Prostate gland (tissue), 2 donors: ENCODE results near the gene ZNF385A. TPM values are rescaled to one million over a fixed set of nuclear protein-coding genes. Genes with fewer than 3 reads are reported as not detected.

ENCODE experiments used
- DNase-seq: peaks from one replicate; pipeline ENCODE4 v3.0.0-alpha.2; 2019; ENCODE audit warnings: low spot score
- H3K27ac ChIP-seq, 2 donors: fragments of 200-600 bp; sonication (generic); 2 replicates each; pipeline ENCODE4 v1.5.1; 2017 to 2019
- H3K27me3 ChIP-seq: fragments of 200-600 bp; sonication (generic); replicated peaks from 2 replicates; pipeline ENCODE4 v1.5.1; 2019; ENCODE audit not compliant: insufficient read depth
- H3K36me3 ChIP-seq, 2 donors: fragments of 200-600 bp; sonication (generic); 1 replicate in 1 of 2; 2 replicates in 1 of 2; pipeline versions ENCODE4 v1.5.1 to v1.8.1; 2017 to 2019
- H3K4me1 ChIP-seq: fragments of 200-600 bp; sonication (generic); replicated peaks from 2 replicates; pipeline ENCODE4 v1.5.1; 2019
- H3K4me3 ChIP-seq, 2 donors: fragments of 200-600 bp; sonication (generic); 2 replicates each; pipeline ENCODE4 v1.5.1; 2017 to 2019
- H3K9me3 ChIP-seq: fragments of 200-600 bp; sonication (generic); 2 replicates; pipeline ENCODE4 v1.5.1; 2017
- POLR2A ChIP-seq: fragments of 450-650 bp; IDR thresholded peaks from one replicate; pipeline ENCODE4 v1.6.1; 2016; ENCODE audit warnings: antibody characterized with exemption, mild to moderate bottlenecking
- POLR2AphosphoS5 ChIP-seq: sonication (generic); formaldehyde crosslinking; IDR thresholded peaks from one replicate; pipeline ENCODE4 v1.6.1; 2017; ENCODE audit warnings: antibody characterized with exemption
- WGBS: methylation state at CpG from one replicate; pipeline ENCODE4 v1.1.5; 2018; 5-methylcytosine and 5-hydroxymethylcytosine counted together
- intact Hi-C: fragments of 100-400 bp; cut with DNase I; formaldehyde crosslinking; loops from one replicate; pipeline ENCODE4 v1.14.2; 2022
- total RNA-seq, 2 donors: library from RNA; depleted of rRNA; stranded (reverse); fragments of >200 nt; gene quantifications; one replicate each; pipeline ENCODE4 v1.1.0, GENCODE V29; 2016
- TF ChIP-seq, protein P1 (sequence below), 4 experiments: fragments of 200-600 bp in 2 of 4; fragments of 450-650 bp in 2 of 4; sonication (generic) in 2 of 4; IDR thresholded peaks; 1 replicate in 3 of 4; 2 replicates in 1 of 4; pipeline ENCODE4 v1.5.1; 2016 to 2019; ENCODE audit warnings: antibody characterized with exemption in 4 of 4, mild to moderate bottlenecking in 2 of 4, moderate library complexity in 2 of 4

Gene ZNF385A
- total RNA-seq, 2 donors from 2014 or later, result 29.4 to 42.4 TPM

DNA sequence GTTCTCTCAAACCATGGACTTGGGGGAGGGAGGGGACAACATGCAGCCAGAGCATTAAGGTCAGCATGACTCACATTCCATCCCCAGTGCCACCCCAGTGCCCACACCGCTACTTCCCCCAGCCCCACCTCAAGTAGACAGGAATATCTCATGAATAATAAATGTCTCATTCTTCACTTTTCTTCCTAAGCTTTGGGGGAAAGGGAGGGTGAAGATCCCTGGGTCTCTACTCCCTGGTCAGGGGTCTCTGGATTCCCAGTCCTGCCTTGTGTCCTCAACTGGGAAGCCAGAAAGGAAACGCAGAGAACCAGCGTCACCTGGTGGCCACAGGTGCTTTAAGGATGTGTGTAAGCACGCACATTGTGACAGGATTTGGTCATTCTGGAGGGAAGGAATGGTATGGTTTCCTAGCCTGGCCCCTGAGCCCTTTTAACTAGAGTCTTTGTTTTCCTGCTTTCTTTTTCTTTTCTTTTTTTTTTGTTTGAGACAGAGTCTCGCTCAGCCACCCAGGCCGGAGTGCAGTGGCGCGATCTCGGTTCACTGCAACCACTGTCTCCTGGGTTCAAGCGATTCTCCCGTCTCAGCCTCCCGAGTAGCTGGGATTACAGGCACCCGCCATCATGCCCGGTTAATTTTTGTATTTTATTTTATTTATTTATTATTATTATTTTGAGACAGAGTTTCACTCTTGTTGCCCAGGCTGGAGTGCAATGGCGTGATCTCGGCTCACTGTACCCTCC lies 23.6 kb downstream of the ZNF385A start:
- Histone ChIP-seq H3K27me3 (no peaks in the 10 kb centered on the region), H3K9me3 (no peaks in the 10 kb centered on the region), H3K27ac (no peak overlapping the region), H3K4me1 (no peaks in the 10 kb centered on the region), H3K4me3 (no peak overlapping the region), H3K36me3 (no peaks in the 10 kb centered on the region)
- TF ChIP-seq, protein P1, sequence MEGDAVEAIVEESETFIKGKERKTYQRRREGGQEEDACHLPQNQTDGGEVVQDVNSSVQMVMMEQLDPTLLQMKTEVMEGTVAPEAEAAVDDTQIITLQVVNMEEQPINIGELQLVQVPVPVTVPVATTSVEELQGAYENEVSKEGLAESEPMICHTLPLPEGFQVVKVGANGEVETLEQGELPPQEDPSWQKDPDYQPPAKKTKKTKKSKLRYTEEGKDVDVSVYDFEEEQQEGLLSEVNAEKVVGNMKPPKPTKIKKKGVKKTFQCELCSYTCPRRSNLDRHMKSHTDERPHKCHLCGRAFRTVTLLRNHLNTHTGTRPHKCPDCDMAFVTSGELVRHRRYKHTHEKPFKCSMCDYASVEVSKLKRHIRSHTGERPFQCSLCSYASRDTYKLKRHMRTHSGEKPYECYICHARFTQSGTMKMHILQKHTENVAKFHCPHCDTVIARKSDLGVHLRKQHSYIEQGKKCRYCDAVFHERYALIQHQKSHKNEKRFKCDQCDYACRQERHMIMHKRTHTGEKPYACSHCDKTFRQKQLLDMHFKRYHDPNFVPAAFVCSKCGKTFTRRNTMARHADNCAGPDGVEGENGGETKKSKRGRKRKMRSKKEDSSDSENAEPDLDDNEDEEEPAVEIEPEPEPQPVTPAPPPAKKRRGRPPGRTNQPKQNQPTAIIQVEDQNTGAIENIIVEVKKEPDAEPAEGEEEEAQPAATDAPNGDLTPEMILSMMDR (IDR thresholded peaks at IDR 0.05), result peak; percentile 66 to 90 (median 78)
- TF ChIP-seq POLR2A, result no peak
- peak; percentile 50 for TF ChIP-seq POLR2AphosphoS5
- 67% methylated on average over 16 of the region's 16 CpGs for WGBS
- intact Hi-C loops, result loop anchor here (5.0 kb wide), 1 partner anchor 34 kb away; the partner anchor contains the start of gene COPZ1
- DNase-seq, result peak; percentile 70

DNA sequence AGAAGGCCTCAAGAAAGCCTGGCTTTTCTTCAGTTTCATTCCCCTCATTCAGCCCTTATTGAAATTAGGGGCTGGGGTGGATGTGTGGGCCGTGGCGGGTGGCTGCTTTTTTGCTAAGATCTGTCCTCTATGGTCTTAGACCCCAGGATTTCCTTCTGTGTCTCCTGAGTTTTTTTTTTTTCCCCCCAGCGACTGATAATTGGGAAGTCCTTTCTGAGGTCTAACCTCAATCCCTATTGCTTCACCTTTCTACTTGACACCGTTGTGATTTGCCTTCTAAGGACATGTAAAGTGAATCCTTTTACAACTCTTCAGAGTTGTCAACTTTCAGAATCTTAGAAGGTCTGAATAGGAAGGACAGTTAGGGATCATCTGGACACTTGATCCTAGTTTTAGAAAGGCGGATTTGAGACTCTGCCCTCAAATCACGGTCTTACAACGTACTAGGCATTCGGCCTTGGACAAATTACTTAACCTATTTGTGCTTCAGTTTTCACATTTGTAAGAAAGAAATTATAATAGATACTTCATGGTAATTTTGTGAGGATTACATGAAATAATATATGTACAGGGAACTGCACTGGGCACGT lies 24.7 kb downstream of the ZNF385A start:
- H3K27me3 ChIP-seq, result no peaks in the 10 kb centered on the region
- no peak for DNase-seq
- no peaks in the 10 kb centered on the region for H3K9me3 ChIP-seq
- no peaks in the 10 kb centered on the region for H3K36me3 ChIP-seq
- WGBS, result 56% methylated on average over 9 of the region's 9 CpGs
- TF ChIP-seq POLR2A (no peak), POLR2AphosphoS5 (no peak)
- TF ChIP-seq, protein P1 (IDR thresholded peaks at IDR 0.05), result no peak
- peak overlapping the region; percentile 40 to 53 for H3K4me3 ChIP-seq
- intact Hi-C loops, result loop anchor here (5.0 kb wide), 2 partner anchors 33 to 78 kb away; partner anchors contain the start of genes CBX5, COPZ1 and HNRNPA1
- H3K27ac ChIP-seq, result peak overlapping the region; percentile 78 to 88
- H3K4me1 ChIP-seq, result no peaks in the 10 kb centered on the region

DNA sequence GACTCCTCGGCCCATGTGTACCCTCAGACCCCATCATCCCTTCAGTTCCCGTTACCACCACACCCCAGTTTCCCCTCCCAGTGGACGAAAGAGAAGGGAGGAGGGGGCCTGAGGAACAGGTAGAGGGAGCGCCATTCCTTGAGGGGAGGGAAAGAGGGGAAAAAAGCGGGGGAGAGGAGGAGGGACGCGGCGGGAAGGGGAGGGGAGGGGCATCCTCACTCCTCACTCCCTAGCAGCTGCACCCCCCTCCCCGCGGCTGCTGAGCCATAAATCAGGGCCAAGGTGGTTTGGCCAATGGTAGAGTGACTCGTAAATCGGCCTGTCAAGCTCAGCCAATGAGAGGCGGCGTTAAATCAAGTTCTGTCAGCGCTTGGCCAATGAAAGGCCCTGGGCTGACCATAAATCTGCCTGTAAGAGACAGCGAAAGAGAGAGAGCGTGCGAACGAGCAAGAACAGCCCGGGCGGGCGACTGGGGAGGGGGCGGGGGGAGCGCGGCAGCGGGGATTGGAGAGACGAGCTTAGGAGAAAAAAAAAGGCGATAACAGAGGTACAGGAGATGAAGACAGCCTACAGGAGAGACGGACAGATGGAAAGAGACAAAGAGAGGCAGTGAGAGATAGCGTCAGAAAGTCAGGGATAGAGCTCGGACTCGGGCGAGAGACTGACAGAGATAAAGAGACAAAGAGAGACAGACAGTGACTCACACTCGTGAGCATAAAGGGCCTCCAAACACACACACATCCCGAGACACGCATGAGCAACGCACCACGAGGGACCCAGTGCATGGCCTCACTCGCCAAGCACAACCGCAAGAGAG lies 25.4 kb downstream of the ZNF385A start:
- H3K36me3 ChIP-seq, result no peaks in the 10 kb centered on the region
- no peaks in the 10 kb centered on the region for H3K27me3 ChIP-seq
- 2% methylated on average over 40 of the region's 40 CpGs for WGBS
- H3K9me3 ChIP-seq, result no peaks in the 10 kb centered on the region
- peak; percentile 96 for DNase-seq
- intact Hi-C loops, result loop anchor here (5.0 kb wide), 1 partner anchor 77 kb away; the partner anchor contains the start of genes CBX5 and HNRNPA1
- TF ChIP-seq, protein P1 (IDR thresholded peaks at IDR 0.05), result peak in 2 of 4 experiments; percentile 3 to 9
- peak; percentile 94 for TF ChIP-seq POLR2AphosphoS5
- TF ChIP-seq POLR2A, result peak; percentile 32
- peak overlapping the region; percentile 78 to 88 for H3K27ac ChIP-seq
- peak overlapping the region; percentile 40 to 53 for H3K4me3 ChIP-seq
- no peaks in the 10 kb centered on the region for H3K4me1 ChIP-seq

DNA sequence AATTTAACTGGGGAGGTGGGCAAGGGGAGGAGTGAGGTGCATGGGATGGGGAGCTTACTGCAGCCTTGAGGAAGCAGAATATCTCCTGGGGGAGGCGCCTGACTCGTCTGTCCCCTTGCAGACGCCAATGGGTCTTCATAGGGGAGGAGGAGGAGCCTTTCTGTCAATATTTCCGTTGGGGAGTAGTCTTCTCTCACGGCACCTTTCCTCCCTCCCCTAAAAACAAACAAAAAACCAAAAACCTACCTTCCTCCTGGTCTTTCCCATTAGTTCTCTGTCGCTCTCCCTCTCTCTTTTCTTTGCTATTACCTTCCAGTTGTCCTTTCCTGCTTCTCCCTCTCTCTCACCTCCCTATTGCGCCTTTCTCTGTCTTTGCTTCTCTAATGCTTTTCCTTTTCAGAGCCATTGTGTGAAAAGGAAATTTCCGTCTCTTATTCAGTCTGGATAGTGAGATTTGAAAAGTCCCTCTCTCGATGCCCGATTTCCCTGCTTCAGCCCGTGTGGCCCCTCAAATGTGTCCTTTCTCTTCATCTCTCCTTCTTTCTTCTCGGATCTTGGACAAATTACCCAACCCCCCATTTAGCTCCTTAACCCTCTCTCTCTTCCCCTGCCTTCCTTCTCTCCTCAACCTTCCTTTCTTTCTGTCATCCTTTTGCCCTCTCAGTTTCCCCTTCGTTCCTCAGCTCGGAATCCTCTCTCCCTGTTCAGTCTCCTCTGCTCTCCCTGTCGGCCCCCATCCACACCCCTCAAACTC lies 26.2 kb downstream of the ZNF385A start:
- intact Hi-C loops, result loop anchor here (5.0 kb wide), 1 partner anchor 76 kb away; the partner anchor contains the start of genes CBX5 and HNRNPA1
- Histone ChIP-seq H3K27ac (peak overlapping the region; percentile 78 to 88), H3K9me3 (no peaks in the 10 kb centered on the region), H3K27me3 (no peaks in the 10 kb centered on the region), H3K36me3 (no peaks in the 10 kb centered on the region), H3K4me3 (peak overlapping the region; percentile 40 to 53), H3K4me1 (no peaks in the 10 kb centered on the region)
- WGBS, result 10% methylated on average over 15 of the region's 15 CpGs
- no peak for TF ChIP-seq POLR2A
- TF ChIP-seq POLR2AphosphoS5, result no peak
- TF ChIP-seq, protein P1 (IDR thresholded peaks at IDR 0.05), result no peak
- no peak for DNase-seq
